Sigmoid colon (tissue), 4 donors: Measurements from ENCODE around the gene EFNA2.

ENCODE experiments used
- EP300 ChIP-seq, 4 donors: sonication (generic); formaldehyde crosslinking; IDR thresholded peaks; one replicate each; pipeline ENCODE4 v1.6.1; 2017; ENCODE audit warnings: antibody characterized with exemption in 4 of 4
- POLR2AphosphoS5 ChIP-seq, 4 donors: sonication (generic); formaldehyde crosslinking; IDR thresholded peaks; one replicate each; pipeline ENCODE4 v1.6.1; 2017; ENCODE audit warnings: antibody characterized with exemption in 4 of 4
- TF ChIP-seq, protein P1 (sequence below), 4 experiments: fragments of 450-650 bp in 3 of 4; fragments of 200-600 bp in 1 of 4; IDR thresholded peaks; one replicate each; pipeline ENCODE4 v1.5.1; 2016 to 2019; ENCODE audit warnings: antibody characterized with exemption in 4 of 4, mild to moderate bottlenecking in 3 of 4, moderate library complexity in 2 of 4

DNA sequence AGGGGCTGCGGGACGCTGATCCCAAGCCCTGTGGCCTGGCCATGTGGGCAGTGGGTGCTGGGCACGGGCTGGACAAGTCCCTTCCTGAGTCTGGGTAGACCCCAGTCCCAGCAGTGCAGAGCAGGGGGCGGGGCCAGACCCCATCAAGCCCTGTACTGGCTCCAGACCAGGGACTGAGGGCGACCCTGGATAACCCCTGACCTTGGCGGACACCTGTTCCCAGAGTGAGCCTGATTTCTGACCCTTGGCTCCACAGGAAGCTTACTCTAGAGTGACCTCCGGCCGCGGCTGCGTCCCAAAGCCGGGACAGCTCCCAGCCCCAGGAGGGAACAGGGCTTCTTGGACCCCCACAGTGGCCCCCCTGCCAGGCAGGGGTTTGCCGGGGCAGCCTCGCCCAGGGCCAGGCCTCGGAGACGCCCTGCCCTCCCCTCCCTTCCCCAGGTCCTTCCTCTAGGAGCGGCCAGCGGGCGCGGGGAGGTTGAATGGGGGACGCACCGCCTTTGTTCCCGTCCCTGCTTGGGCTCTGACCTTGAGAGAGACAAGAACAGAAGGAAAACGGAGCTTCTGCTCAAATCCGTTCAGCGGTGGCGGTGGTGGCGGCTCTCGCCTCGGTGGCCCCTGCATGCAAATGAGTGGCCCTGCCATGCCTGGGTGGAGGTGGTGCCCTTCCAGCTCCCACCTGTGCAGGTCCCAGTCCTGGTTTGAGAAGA is 2.3 kb upstream of the EFNA2 start:
- TF ChIP-seq, protein P1, sequence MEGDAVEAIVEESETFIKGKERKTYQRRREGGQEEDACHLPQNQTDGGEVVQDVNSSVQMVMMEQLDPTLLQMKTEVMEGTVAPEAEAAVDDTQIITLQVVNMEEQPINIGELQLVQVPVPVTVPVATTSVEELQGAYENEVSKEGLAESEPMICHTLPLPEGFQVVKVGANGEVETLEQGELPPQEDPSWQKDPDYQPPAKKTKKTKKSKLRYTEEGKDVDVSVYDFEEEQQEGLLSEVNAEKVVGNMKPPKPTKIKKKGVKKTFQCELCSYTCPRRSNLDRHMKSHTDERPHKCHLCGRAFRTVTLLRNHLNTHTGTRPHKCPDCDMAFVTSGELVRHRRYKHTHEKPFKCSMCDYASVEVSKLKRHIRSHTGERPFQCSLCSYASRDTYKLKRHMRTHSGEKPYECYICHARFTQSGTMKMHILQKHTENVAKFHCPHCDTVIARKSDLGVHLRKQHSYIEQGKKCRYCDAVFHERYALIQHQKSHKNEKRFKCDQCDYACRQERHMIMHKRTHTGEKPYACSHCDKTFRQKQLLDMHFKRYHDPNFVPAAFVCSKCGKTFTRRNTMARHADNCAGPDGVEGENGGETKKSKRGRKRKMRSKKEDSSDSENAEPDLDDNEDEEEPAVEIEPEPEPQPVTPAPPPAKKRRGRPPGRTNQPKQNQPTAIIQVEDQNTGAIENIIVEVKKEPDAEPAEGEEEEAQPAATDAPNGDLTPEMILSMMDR (IDR thresholded peaks at IDR 0.05), result no peak
- TF ChIP-seq POLR2AphosphoS5 (IDR thresholded peaks at IDR 0.05) (no peak), EP300 (IDR thresholded peaks at IDR 0.05) (no peak)
